Vagina (tissue), 2 donors: ENCODE data around the gene ATF5.

Experiments
- POLR2A ChIP-seq, 2 donors: fragments of 450-650 bp; IDR thresholded peaks; one replicate each; pipeline ENCODE4 v1.6.1; 2017; ENCODE audit warnings: antibody characterized with exemption in 2 of 2, mild to moderate bottlenecking in 2 of 2, moderate library complexity in 2 of 2
- POLR2AphosphoS5 ChIP-seq, 2 donors: sonication (generic); formaldehyde crosslinking; IDR thresholded peaks; one replicate each; pipeline ENCODE4 v1.9.0; 2017; ENCODE audit warnings: antibody characterized with exemption in 2 of 2, mild to moderate bottlenecking in 2 of 2, low read depth in 1 of 2; ENCODE audit not compliant: insufficient read depth in 1 of 2
- TF ChIP-seq, protein P1 (sequence below), 3 experiments: fragments of 450-650 bp in 2 of 3; fragments of 200-600 bp in 1 of 3; sonication (generic) in 1 of 3; IDR thresholded peaks; one replicate each; pipeline ENCODE4 v1.5.1; 2017 to 2019; ENCODE audit warnings: antibody characterized with exemption in 3 of 3, mild to moderate bottlenecking in 2 of 3, moderate library complexity in 2 of 3

DNA sequence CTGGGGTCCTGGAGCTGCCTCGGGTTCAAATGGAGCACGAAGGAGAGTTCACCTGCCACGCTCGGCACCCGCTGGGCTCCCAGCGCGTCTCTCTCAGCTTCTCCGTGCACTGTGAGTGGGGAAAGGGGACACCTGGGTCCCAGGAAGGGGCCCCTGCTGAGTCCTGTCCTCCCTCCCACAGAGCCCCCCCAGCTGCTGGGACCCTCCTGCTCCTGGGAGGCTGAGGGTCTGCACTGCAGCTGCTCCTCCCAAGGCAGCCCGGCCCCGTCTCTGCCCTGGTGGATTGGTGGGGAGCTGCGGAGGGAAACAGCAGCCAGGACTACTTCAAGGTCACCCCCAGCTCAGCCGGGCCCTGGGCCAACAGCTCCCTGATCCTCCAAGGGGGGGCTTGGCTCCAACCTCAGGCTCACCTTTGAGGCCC, 43.0 kb downstream of the ATF5 start:
- TF ChIP-seq POLR2A (IDR thresholded peaks at IDR 0.05) (no peak), POLR2AphosphoS5 (IDR thresholded peaks at IDR 0.05; ENCODE audit: insufficient read depth in 1 of 2, low read depth in 1 of 2) (no peak)
- TF ChIP-seq, protein P1, sequence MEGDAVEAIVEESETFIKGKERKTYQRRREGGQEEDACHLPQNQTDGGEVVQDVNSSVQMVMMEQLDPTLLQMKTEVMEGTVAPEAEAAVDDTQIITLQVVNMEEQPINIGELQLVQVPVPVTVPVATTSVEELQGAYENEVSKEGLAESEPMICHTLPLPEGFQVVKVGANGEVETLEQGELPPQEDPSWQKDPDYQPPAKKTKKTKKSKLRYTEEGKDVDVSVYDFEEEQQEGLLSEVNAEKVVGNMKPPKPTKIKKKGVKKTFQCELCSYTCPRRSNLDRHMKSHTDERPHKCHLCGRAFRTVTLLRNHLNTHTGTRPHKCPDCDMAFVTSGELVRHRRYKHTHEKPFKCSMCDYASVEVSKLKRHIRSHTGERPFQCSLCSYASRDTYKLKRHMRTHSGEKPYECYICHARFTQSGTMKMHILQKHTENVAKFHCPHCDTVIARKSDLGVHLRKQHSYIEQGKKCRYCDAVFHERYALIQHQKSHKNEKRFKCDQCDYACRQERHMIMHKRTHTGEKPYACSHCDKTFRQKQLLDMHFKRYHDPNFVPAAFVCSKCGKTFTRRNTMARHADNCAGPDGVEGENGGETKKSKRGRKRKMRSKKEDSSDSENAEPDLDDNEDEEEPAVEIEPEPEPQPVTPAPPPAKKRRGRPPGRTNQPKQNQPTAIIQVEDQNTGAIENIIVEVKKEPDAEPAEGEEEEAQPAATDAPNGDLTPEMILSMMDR (IDR thresholded peaks at IDR 0.05), result no peak
